Parathyroid adenoma (tissue), 2 donors: ENCODE results near the gene TBC1D17.

ENCODE experiments used
- H2AFZ ChIP-seq: fragments of 300-600 bp; sonication (generic); one replicate; pipeline ENCODE4 v1.7.0; 2017; ENCODE audit warnings: antibody characterized with exemption, mild to moderate bottlenecking
- H3K27ac ChIP-seq: fragments of 300-600 bp; sonication (generic); one replicate; pipeline ENCODE4 v1.7.0; 2017
- H3K27me3 ChIP-seq: fragments of 300-600 bp; sonication (generic); one replicate; pipeline ENCODE4 v1.7.0; 2017; ENCODE audit warnings: low read length; ENCODE audit not compliant: control insufficient read depth, insufficient read depth
- H3K36me3 ChIP-seq: fragments of 300-600 bp; sonication (generic); one replicate; pipeline ENCODE4 v1.7.0; 2017; ENCODE audit warnings: low read length; ENCODE audit not compliant: control insufficient read depth, insufficient read depth
- H3K4me1 ChIP-seq: fragments of 300-600 bp; sonication (generic); one replicate; pipeline ENCODE4 v1.7.0; 2017; ENCODE audit warnings: control low read depth
- H3K4me2 ChIP-seq: fragments of 300-600 bp; sonication (generic); one replicate; pipeline ENCODE4 v1.7.0; 2017; ENCODE audit warnings: low read length
- H3K4me3 ChIP-seq: fragments of 300-600 bp; sonication (generic); one replicate; pipeline ENCODE4 v1.7.0; 2017; ENCODE audit warnings: low read depth, low read length
- H3K79me2 ChIP-seq: fragments of 300-600 bp; sonication (generic); one replicate; pipeline ENCODE4 v1.7.0; 2017; ENCODE audit warnings: control low read depth
- H3K9ac ChIP-seq: fragments of 300-600 bp; sonication (generic); one replicate; pipeline ENCODE4 v1.7.0; 2017; ENCODE audit warnings: mild to moderate bottlenecking
- H3K9me3 ChIP-seq: fragments of 300-600 bp; sonication (generic); one replicate; pipeline ENCODE4 v1.7.0; 2017; ENCODE audit warnings: low read length; ENCODE audit not compliant: control insufficient read depth
- TF ChIP-seq, protein P1 (sequence below): fragments of 300-600 bp; sonication (generic); IDR thresholded peaks from one replicate; pipeline ENCODE4 v1.7.0; 2017; ENCODE audit warnings: antibody characterized with exemption, mild to moderate bottlenecking
- donor health status: primary hyperparathyroidism.

TBC1D17 gene

DNA sequence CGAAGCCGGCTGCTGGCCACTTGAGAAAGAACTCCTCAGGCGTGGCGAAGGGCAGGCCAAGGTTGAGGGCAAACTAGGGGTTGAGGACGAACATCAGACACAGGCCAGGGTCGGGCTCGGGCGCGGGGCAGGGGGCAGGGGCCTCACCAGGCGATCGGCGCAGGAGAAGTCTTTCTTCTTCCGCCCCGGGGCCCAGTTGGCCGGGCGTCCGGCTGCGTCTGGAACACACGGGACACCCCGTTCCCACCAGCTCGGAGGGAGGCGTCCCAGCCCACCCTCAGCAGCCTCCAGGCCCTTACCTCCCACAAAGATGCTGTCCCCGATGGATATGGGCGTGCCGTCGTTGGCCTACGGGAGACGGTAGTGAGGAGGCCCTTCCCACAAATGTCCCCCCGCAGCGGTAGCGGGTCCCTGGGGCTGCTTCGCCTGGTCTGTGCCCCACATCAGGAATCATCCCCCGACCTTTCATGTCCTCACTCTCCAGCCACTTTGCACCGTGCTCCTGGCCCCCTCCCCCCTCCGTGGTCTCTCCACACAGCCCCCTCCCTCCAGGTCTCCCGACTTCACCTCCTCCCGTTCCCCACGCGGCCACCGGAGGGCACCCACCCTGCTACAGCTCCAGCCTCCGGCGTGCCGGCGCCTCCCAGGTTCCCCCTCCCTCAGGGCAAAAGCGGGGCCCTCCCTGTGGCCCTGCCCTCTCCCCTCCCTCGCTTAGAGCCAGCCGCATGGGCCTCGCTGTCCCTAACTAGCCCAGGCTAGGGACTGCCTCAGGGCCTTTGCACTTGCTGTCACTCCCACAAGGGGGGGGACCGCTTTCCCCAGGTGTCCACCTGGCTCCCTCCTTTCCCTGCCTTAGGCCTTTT lies 14.9 kb upstream of the TBC1D17 start:
- H3K4me3 ChIP-seq: no peak overlapping the region
- H3K27ac ChIP-seq: no peak overlapping the region
- no peak overlapping the region for H3K9ac ChIP-seq
- H3K27me3 ChIP-seq: no peaks in the 10 kb centered on the region
- no peak overlapping the region for H2AFZ ChIP-seq
- no peaks in the 10 kb centered on the region for H3K36me3 ChIP-seq
- peaks cover 24% of the 10 kb centered on the region for H3K79me2 ChIP-seq
- no peak overlapping the region for H3K4me2 ChIP-seq
- TF ChIP-seq, protein P1, sequence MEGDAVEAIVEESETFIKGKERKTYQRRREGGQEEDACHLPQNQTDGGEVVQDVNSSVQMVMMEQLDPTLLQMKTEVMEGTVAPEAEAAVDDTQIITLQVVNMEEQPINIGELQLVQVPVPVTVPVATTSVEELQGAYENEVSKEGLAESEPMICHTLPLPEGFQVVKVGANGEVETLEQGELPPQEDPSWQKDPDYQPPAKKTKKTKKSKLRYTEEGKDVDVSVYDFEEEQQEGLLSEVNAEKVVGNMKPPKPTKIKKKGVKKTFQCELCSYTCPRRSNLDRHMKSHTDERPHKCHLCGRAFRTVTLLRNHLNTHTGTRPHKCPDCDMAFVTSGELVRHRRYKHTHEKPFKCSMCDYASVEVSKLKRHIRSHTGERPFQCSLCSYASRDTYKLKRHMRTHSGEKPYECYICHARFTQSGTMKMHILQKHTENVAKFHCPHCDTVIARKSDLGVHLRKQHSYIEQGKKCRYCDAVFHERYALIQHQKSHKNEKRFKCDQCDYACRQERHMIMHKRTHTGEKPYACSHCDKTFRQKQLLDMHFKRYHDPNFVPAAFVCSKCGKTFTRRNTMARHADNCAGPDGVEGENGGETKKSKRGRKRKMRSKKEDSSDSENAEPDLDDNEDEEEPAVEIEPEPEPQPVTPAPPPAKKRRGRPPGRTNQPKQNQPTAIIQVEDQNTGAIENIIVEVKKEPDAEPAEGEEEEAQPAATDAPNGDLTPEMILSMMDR: no peak
- peaks cover 10% of the 10 kb centered on the region for H3K4me1 ChIP-seq
- H3K9me3 ChIP-seq: no peaks in the 10 kb centered on the region

DNA sequence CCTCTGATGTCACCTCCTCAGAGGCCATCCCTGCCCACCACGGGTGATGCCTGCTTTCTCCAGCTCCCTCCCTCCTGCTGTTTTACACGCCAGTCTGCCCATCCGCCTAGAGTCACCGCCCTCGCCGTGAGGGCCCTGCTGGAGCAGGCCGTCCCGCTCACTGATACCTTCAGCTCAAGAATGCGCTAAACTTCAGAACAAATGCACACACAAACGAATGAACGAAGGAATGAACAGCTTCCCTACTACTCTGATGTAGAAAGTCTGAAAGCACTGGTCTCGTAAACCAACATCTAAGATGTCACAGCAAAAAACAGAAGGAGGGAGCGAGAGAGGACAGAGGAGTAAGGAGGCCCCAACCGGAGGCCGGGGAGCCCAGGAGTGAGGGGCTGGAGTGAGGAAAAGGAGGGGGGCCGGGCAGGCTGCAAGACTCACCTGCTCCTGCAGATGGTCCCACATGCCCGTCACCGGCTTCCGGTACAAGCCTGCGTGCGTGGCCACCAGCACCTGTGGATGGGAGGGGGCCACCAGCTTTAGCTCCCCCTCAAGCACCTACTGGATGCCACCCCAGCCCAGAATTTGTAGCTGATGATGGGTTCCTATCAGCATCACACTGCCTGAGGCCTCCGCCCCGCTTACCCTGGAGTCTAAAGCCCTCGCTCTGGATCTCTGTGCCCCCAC lies 14.1 kb upstream of the TBC1D17 start:
- TF ChIP-seq, protein P1: no peak
- no peaks in the 10 kb centered on the region for H3K9me3 ChIP-seq
- no peak overlapping the region for H3K9ac ChIP-seq
- no peak overlapping the region for H3K4me3 ChIP-seq
- no peaks in the 10 kb centered on the region for H3K36me3 ChIP-seq
- H3K27me3 ChIP-seq: no peaks in the 10 kb centered on the region
- H3K4me2 ChIP-seq: no peak overlapping the region
- no peak overlapping the region for H3K27ac ChIP-seq
- no peak overlapping the region for H2AFZ ChIP-seq
- peaks cover 11% of the 10 kb centered on the region for H3K4me1 ChIP-seq
- peaks cover 24% of the 10 kb centered on the region for H3K79me2 ChIP-seq

GRCh38 chr19:49863935-49864320 lies 13.6 kb upstream of the TBC1D17 start:
- Histone ChIP-seq H3K4me1 (peaks cover 16% of the 10 kb centered on the region), H3K4me3 (no peak overlapping the region), H3K27ac (no peak overlapping the region), H3K27me3 (no peaks in the 10 kb centered on the region), H3K4me2 (no peak overlapping the region), H2AFZ (no peak overlapping the region), H3K9me3 (no peaks in the 10 kb centered on the region), H3K36me3 (no peaks in the 10 kb centered on the region), H3K9ac (no peak overlapping the region), H3K79me2 (peaks cover 24% of the 10 kb centered on the region)
- TF ChIP-seq, protein P1: no peak

GRCh38 chr19:49864890-49865289 lies 12.6 kb upstream of the TBC1D17 start:
- Histone ChIP-seq H3K27me3 (no peaks in the 10 kb centered on the region), H3K4me3 (no peak overlapping the region), H3K79me2 (peaks cover 24% of the 10 kb centered on the region), H3K4me1 (peaks cover 18% of the 10 kb centered on the region), H3K9ac (no peak overlapping the region), H3K9me3 (no peaks in the 10 kb centered on the region), H3K4me2 (peak overlapping the region; percentile 18), H3K27ac (no peak overlapping the region), H3K36me3 (no peaks in the 10 kb centered on the region), H2AFZ (no peak overlapping the region)
- TF ChIP-seq, protein P1: no peak
